D721Med (cell line): ENCODE measurements around the gene POPDC2.
"Not testable (repeated sequence)": the region's sequence is repeated elsewhere in the genome, so short reads cannot be mapped to it uniquely, and the experiment has no call there.

Experiments used
- DNase-seq: peaks from one replicate; pipeline ENCODE4 v3.0.0; 2011; ENCODE audit warnings: low spot score; ENCODE audit not compliant: insufficient read length
- FAIRE-seq: peaks from 2 replicates; lab custom pipeline; 2011; peaks lifted over from hg19 to GRCh38; lab: Jason Lieb, UNC
- TF ChIP-seq, protein P1 (sequence below): IDR thresholded peaks from 2 replicates; pipeline ENCODE4 v1.5.1; 2012; ENCODE audit warnings: mild to moderate bottlenecking, control low read depth; ENCODE audit not compliant: insufficient read depth; ENCODE audit errors: missing control alignments

The POPDC2 gene

DNA sequence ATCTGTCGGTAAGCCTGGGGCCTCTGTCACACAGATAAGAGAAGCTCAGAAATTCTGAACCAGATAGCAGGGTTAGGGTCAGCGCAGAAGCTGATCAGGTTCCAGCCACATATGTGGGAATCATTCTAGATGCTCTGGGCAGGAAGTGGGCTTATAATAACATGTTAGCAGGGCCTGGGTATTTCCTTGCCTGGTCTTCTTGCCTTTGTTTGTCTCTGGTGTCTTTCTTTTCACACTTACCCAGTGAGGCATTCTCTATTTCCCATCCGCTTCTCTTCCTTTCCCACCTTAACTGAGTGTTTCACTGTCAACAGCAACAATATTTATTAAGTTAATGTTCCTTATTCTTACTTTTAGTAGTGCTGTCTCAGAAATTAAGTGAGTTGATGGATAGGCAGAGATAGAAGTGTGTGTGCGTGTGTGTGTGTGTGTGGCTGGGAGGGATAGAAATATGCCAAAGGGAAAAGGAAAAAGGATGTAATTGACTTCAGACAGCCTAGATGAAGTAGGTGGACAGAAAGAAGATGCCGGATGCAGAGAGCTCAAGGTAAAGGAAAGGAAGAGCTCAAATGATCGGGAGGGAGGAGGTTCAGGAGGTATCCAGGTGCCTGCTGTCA, 60.7 kb downstream of the POPDC2 start:
- FAIRE-seq = no peak
- DNase-seq = no peak
- TF ChIP-seq, protein P1, sequence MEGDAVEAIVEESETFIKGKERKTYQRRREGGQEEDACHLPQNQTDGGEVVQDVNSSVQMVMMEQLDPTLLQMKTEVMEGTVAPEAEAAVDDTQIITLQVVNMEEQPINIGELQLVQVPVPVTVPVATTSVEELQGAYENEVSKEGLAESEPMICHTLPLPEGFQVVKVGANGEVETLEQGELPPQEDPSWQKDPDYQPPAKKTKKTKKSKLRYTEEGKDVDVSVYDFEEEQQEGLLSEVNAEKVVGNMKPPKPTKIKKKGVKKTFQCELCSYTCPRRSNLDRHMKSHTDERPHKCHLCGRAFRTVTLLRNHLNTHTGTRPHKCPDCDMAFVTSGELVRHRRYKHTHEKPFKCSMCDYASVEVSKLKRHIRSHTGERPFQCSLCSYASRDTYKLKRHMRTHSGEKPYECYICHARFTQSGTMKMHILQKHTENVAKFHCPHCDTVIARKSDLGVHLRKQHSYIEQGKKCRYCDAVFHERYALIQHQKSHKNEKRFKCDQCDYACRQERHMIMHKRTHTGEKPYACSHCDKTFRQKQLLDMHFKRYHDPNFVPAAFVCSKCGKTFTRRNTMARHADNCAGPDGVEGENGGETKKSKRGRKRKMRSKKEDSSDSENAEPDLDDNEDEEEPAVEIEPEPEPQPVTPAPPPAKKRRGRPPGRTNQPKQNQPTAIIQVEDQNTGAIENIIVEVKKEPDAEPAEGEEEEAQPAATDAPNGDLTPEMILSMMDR = no peak

DNA sequence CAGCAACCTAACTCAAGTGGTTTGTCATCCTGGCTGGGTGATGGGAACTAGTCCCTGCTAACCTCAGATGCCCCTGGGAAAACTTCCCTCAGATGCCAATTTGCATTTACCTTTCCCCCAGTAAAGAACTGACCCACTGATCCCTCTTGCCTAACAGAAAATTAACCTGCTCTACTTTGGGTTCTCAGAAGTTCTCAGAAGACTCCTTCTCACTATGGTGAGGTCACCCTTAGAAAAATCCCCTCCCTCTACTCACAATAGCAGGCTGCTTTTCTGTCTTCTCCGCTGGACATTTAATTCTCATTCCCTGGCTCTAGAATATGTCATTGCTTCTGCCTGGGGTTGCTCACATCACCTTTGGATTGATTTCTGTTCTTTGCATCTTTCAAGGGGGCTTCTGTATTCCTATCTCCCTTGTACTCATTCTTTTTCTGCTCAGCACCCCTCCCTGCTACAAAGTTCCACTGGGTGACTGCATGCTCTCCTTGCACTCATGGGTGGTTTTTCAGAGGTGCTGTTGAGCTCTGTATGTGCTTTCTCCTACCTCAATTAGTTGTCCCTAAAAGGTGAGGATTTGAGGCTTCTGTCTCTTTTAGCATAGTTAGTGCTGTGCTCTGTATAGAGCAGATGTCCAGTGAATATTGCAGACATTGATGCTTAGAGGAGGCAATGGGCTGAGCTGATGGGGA, 61.8 kb downstream of the POPDC2 start:
- FAIRE-seq (no peak), DNase-seq (no peak)
- TF ChIP-seq, protein P1 = no peak

DNA sequence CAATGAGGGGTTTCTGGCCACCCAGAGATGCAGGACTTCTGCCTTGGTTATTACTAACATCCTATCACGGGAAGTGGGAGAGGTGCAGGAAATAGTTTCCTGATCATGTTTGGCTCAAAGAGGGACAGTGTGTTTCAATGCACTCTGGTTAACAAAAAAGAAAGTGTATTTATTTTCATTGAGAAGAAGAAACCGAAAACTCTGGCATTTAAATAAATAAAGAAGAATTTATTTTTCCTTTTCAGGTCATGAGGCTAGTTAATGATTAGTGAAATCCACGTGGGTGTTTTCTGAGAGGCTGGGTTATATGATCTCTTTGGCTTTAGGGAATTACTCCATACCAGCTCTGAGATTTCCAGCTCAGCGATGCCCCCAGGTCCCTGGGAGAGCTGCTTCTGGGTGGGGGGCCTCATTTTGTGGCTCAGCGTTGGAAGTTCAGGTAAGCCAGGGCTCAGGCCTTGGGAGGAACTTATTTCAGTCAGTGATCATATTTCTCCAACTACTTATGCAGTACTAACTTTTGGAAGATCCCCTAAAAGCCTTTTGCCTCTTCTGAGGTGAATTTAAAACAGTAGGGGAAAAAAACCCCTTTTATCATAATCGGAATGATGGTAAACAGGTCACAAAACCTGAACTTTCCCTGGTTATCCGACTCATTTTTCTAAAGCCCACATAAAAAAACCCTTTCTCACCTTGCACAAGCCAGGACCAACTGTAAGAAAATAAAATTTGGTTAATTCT, 62.7 kb downstream of the POPDC2 start, which contains the start of gene PLA1A:
Gene PLA1A (plus strand): TSS at position 338 of the 741 bp plus-strand sequence. CDS start 29 bp downstream, at position 367.
- no peak for FAIRE-seq
- DNase-seq = no peak
- TF ChIP-seq, protein P1 = no peak

DNA sequence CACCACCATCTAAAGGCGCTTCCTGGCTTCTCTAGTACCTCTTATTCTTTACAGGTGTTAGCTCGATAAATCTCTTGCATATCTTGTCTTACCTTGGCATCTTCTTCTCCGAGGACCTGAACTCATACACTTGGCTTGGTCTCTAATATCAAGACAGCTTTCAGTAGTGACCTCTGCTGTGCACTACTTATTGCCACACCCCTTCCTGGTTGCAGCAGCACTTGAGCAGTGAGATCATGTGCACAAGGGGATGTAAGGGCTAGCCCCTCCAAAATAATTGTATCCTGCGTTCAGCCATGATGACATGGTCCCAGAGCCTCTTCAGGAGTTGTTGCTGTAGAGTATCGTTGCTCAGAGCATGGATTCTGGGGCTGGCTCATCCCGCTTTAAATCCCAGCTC, 64.0 kb downstream of the POPDC2 start:
- TF ChIP-seq, protein P1 = no peak
- FAIRE-seq = no peak

DNA sequence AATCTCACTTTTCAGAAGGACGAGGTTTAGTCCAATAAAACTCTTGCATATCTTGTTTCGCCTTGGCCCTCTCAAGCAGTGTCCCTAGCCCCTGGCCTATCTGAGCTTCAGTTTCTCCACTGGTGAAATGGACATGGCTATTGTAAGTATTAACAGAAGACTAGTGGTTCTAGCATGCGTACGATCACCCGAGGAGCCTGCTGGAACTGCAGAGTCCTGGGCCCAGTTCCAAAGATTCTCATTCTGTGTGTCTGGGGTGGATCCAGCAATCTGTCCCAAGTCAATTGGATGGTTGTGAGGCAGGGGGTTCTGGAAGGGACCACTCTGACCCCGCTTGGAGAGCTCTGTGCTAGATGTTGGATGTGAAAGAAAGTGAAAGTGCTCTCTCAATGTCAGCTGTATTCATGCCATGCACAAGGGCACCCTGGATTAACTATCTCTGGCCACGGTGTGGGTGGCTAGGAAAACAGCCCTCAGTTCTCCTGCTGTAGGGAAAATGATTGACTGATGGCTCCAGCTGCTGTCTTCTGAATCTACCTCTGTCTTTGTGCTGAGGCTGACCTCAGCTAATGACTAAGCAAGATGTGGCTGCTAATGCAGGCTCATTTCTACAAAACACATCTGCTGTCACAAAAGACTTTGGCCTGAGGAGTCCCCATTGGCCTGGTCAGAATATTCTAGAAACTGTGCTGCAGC, 64.6 kb downstream of the POPDC2 start:
- no peak for DNase-seq
- no peak for FAIRE-seq
- TF ChIP-seq, protein P1 = no peak

More for the DNA sequence above, 64.0 kb downstream of the POPDC2 start:
- no peak for DNase-seq

DNA sequence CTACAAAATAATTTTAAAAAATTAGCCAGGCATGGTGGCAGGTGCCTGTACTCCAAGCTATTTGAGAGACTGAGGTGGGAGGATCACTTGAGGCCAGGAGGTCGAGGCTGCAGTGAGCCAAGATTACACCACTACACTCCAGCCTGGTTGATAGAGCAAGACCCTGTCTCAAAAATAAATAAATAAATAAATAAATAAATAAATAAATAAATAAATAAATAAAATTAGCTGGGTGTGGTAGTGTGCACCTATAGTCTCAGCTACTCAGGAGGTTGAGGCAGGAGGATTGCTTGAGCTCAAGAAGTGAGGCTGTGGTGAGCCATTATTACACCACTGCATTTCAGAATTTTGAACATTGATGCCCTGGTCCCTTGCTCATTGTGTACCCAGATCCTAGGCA, 65.5 kb downstream of the POPDC2 start:
- FAIRE-seq, DNase-seq: not testable (repeated sequence)

DNA sequence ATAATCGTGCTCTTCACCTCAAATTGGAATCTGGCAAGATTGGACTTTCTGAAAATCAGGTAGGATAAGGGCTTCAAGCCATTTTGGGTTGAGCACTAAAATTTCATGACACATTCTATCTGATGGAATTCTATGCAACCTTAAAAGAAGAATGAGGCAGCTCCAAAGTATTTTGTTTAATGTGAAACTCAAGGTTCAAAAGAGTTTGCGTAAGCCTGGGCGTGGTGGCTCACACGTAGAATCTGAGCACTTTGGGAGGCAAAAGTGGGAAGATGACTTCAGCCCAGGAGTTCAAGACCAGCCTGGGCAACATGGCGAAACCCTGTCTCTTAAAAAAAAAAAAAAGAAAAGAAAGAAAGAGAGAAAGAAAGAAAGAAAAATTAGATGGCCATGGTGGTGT, 66.3 kb downstream of the POPDC2 start:
- FAIRE-seq = no peak

More for the DNA sequence above, 66.3 kb downstream of the POPDC2 start:
- TF ChIP-seq, protein P1 = no peak
- DNase-seq = no peak
